Spinal cord (tissue), 10 donors: ENCODE data around the gene ZCCHC8. TPM values are rescaled to one million over a fixed set of nuclear protein-coding genes. Genes with fewer than 3 reads are reported as not detected.
A peak's percentile ranks its signal among the peaks of the same experiment; 100 is the strongest.
"Not testable (repeated sequence)": the region's sequence is repeated elsewhere in the genome, so short reads cannot be mapped to it uniquely, and the experiment has no call there.

Experiments used
- DNase-seq, 6 donors: peaks; one replicate each; pipeline versions ENCODE4 v3.0.0 to v3.0.0-alpha.2; 2013 to 2015; ENCODE audit warnings: low spot score in 6 of 6, low read depth in 4 of 6
- H3K27ac ChIP-seq: one replicate; pipeline ENCODE4 v1.5.1; 2013; ENCODE audit warnings: low read depth, low read length, control low read depth
- H3K27me3 ChIP-seq: one replicate; pipeline ENCODE4 v1.6.1; 2013; ENCODE audit warnings: low read length; ENCODE audit not compliant: control insufficient read depth, insufficient read depth
- H3K36me3 ChIP-seq: one replicate; pipeline ENCODE4 v1.6.1; 2013; ENCODE audit warnings: low read length; ENCODE audit not compliant: control insufficient read depth, insufficient read depth
- H3K4me1 ChIP-seq: one replicate; pipeline ENCODE4 v1.6.1; 2013; ENCODE audit warnings: low read length; ENCODE audit not compliant: control insufficient read depth, insufficient read depth
- H3K4me3 ChIP-seq: one replicate; pipeline ENCODE4 v1.5.1; 2013; ENCODE audit warnings: low read depth, low read length, control low read depth
- H3K9me3 ChIP-seq: one replicate; pipeline ENCODE4 v1.6.1; 2013; ENCODE audit warnings: low read length; ENCODE audit not compliant: control insufficient read depth, insufficient read depth
- whole genome bisulfite sequencing: methylation state at CpG from one replicate; pipeline ENCODE4 v1.1.5; 2013; ENCODE audit warnings: missing lambda C conversion rate; ENCODE audit not compliant: insufficient coverage; 5-methylcytosine and 5-hydroxymethylcytosine counted together
- polyA plus RNA-seq, 2 donors: library from polyadenylated mRNA; unstranded; fragments of 120-200 nt; gene quantifications; one replicate each; pipeline ENCODE4 v1.2.1, GENCODE V29; 2013; ENCODE audit not compliant: insufficient read length in 2 of 2
- total RNA-seq, 2 donors: library from RNA; depleted of rRNA in 1 of 2; stranded (reverse); fragments of 120-200 nt in 1 of 2; fragments of >200 nt in 1 of 2; gene quantifications; one replicate each; pipeline versions ENCODE4 v1.2.3 to v1.2.4, GENCODE V29; 2013 to 2014
- donor health status: healthy.

ZCCHC8 gene
- total and polyA plus RNA-seq, 4 donors, result 25.7 to 40.3 (median 31.3) TPM

DNA sequence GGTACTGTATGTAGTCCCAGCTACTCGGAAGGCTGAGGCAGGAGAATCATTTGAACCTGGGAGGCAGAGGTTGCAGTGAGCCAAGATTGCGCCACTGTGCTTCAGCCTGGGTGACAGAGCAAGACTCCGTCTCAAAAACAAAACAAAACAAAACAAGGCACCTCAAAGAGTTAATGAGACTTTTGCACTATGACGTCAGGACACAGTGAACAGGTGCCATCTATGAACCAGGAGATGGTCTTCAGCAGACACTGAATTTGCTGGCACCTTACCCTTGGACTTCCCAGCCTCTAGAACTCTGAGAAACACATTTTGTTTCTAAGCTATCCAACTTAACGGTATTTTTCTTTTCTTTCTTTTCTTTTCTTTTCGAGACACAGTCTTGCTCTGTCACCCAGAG lies 54.3 kb downstream of the ZCCHC8 start:
- not testable (repeated sequence) for H3K9me3 ChIP-seq, DNase-seq, H3K4me1 ChIP-seq, H3K27ac ChIP-seq, H3K36me3 ChIP-seq, H3K27me3 ChIP-seq, H3K4me3 ChIP-seq
- WGBS, result 78% methylated on average over 5 of the region's 6 CpGs

DNA sequence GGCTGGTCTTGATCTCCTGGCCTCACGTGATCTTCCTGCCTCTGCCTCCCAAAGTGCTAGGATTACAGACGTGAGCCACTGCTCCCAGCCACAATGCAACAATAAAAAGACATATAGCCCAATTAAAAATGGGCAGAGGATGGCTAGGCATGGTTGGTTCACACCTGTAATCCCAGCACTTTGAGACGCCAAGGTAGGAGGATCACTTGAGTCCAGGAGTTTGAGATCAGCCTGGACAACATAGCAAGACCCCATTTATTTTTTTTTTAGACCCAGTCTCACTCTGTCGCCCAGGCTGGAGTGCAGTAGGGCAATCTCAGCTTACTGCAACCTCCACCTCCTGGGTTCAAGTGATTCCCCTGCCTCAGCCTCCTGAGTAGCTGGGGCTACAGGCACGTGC lies 56.7 kb downstream of the ZCCHC8 start:
- H3K4me1 ChIP-seq, H3K27ac ChIP-seq, H3K4me3 ChIP-seq, H3K9me3 ChIP-seq, H3K36me3 ChIP-seq, DNase-seq, H3K27me3 ChIP-seq: not testable (repeated sequence)
- WGBS, result 83% methylated on average over 3 of the region's 5 CpGs

DNA sequence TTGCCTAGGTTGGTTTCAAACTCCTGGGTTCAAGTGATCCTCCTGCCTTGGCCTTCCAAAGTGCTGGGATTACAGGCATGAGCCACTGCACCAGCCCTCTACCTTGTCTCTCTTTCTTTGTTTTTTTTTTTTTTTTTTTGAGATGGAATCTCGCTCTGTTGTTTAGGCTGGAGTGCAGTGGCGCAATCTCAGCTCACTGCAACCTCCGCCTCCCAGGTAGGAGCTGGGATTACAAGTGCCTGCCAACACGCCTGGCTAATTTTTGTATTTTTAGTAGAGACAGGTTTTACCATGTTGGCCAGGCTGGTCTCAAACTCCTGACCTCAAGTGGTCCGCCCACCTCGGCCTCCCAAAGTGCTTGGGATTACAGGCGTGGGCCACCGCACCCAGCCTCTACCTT lies 61.9 kb downstream of the ZCCHC8 start:
- not testable (repeated sequence) for H3K4me3 ChIP-seq, H3K9me3 ChIP-seq, DNase-seq, H3K4me1 ChIP-seq, H3K27ac ChIP-seq, H3K27me3 ChIP-seq, H3K36me3 ChIP-seq
- WGBS, result 97% methylated on average over 5 of the region's 8 CpGs

DNA sequence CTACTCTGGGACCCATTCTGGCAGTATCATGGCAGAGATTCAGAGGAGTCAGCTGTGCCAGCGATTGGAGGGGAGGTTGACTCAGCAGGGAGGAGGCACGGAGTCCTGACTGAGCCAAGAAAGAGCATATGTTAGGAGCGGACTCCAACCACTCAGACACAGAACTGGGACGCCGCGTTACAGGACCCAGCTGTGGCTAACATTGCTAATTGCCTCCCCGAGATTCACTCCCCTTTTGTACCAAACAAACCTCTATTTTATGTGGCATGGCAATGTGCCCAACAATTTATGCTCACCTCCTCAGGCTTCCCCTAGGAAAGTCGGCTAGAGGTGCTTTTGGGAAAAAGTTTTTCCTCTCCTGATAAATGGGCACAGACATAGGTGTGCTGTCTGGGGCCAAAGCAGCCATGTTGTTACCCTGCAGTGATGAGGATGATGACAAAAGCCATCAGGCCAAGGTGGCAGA lies 63.0 kb downstream of the ZCCHC8 start:
- peak; percentile 21 to 95 (median 57) for DNase-seq
- H3K4me3 ChIP-seq, result no peak overlapping the region
- H3K9me3 ChIP-seq, result no peaks in the 10 kb centered on the region
- no peaks in the 10 kb centered on the region for H3K36me3 ChIP-seq
- no peaks in the 10 kb centered on the region for H3K27me3 ChIP-seq
- no peak overlapping the region for H3K27ac ChIP-seq
- peaks cover 8% of the 10 kb centered on the region for H3K4me1 ChIP-seq
- 28% methylated on average over 2 of the region's 8 CpGs for WGBS

DNA sequence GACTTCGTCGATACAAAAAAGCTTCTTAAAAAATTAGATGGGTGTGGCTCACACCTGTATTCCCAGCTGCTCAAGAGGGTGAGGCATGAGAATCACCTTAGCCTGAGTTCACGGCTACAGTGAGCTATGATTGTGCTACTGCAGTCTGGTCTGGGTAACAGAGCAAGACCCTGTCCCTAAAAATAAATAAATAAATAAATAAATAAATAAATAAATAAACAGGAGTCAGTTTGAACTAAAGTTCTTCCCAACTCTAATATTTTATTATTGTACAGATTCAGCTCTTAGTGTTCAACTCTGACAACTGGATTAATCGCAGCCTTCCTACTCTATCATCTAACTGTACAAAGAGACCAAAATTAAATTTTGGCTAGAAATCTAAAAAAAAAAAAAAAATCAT lies 65.5 kb downstream of the ZCCHC8 start:
- Histone ChIP-seq H3K4me3 (no peak overlapping the region), H3K36me3 (no peaks in the 10 kb centered on the region), H3K9me3 (no peaks in the 10 kb centered on the region), H3K4me1 (peaks cover 8% of the 10 kb centered on the region), H3K27ac (no peak overlapping the region), H3K27me3 (no peaks in the 10 kb centered on the region)
- no peak for DNase-seq
- WGBS, result no CpG with 5 or more reads among the region's 4 CpGs

DNA sequence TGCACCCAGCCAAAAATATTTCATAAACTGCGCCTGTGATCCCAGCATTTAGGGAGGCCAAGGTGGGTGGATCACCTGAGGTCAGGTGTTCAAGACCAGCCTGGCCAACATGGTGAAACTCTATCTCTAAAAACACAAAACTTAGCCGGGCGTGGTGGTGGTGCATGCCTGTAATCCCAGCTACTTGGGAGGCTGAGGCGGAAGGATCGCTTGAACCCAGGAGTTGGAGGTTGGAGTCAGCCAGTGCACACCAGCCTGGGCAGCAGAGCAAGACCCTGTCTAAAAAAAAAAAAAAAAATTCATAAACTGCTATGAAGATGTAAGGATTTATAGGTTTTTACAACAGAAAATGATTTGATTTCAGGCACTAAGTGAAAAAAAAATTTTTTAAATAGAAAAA lies 71.7 kb downstream of the ZCCHC8 start:
- not testable (repeated sequence) for H3K27ac ChIP-seq, H3K4me1 ChIP-seq, DNase-seq, H3K4me3 ChIP-seq, H3K36me3 ChIP-seq, H3K9me3 ChIP-seq, H3K27me3 ChIP-seq
- whole genome bisulfite sequencing, result 100% methylated on average over 1 of the region's 5 CpGs

DNA sequence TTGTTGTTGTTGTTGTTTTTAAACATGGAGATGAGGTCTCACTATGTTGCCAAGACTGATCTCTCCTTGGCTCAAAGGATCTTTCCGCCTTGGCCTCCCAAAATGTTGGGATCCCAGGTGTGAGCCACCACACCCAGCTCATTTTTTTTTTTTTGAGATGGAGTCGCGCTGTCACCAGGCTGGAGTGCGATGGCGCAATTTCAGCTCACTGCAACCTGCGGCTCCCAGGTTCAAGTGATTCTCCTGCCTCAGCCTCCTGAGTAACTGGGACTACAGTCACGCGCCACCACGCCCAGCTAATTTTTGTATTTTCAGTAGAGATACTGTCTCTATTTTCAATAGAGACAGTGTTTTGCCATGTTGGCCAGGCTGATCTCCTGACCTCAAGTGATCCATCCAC lies 73.3 kb downstream of the ZCCHC8 start:
- no peaks in the 10 kb centered on the region for H3K36me3 ChIP-seq
- H3K9me3 ChIP-seq, result no peaks in the 10 kb centered on the region
- H3K27ac ChIP-seq, result no peak overlapping the region
- no peak overlapping the region for H3K4me3 ChIP-seq
- H3K27me3 ChIP-seq, result no peaks in the 10 kb centered on the region
- no peak for DNase-seq
- H3K4me1 ChIP-seq, result peaks cover 13% of the 10 kb centered on the region
- 96% methylated on average over 5 of the region's 9 CpGs for WGBS

DNA sequence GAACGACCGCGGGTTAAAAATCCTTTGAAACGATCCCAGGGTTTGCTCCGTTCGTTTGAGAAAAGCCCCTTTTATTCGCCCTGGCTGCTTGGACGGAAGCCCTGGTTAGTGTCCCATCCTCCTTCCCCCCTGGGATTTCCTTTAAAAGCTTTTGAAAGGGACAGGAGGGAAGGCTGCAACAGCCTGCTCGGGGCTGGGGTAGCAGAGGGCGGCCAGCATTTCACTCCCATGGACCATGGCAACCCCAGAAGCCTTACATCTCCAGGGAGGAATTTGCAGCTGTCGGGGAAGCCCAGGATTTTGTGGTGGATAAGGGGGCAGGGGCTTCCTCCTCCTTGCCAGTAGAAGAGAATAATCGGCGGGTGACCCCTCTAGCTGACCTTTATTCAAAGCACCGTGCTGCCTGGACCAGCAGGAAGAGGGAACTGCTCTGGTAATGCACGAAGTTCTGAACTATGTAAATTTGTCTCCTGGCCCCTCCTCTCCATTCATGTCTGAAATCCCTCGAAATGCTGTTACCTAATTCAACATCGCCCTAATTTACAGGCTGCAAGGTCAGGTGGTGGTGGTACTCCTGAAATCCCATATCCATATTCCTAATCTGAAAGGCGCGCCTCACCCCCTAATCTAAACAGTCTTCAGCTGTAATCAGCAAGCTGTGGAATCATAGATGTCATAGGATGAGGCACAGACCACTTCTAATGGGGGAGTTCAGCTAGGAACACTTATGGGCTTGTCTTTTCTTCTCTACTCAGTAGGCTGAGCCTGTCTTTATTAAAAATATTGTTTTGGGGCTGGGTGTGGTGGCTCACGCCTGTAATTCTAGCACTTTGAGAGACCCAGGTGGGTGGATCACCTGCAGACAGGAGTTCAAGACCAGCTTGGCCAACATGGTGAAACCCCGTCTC lies 77.2 kb downstream of the ZCCHC8 start:
- H3K4me1 ChIP-seq, result peaks cover 25% of the 10 kb centered on the region
- WGBS, result 13% methylated on average over 11 of the region's 21 CpGs
- peak overlapping the region; percentile 61 for H3K4me3 ChIP-seq
- DNase-seq, result peak in 5 of 6 donors; percentile 33 to 91 (median 73)
- H3K27me3 ChIP-seq, result no peaks in the 10 kb centered on the region
- H3K36me3 ChIP-seq, result no peaks in the 10 kb centered on the region
- H3K9me3 ChIP-seq, result no peaks in the 10 kb centered on the region
- peak overlapping the region; percentile 93 for H3K27ac ChIP-seq

DNA sequence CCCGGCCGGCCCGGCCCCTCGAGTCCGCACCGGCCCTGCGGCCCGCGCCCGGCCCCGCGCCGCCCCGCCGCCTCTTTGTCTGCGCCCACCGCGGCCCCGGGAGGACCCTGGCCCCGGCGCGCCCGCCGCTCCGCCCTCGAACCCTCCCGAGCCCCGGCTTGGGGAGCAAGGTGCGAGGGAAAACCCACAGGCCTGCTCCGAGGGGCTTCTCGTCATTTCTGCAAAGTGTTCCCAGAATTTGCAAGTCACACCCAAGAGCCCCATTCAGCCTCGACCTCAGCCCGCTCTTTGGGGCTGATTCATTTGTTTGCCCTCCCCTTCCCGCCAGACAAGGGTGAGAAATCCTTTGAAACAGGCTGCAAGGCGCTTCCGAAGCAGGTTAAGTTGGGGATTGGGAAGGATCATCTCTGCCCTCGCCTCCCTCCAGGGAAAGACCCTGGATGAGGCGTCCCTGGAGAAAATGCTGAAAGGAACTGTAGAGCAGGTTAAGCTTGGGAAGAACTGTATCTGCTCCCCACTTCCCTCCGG lies 77.9 kb downstream of the ZCCHC8 start:
- Histone ChIP-seq H3K4me1 (peaks cover 25% of the 10 kb centered on the region), H3K4me3 (peak overlapping the region; percentile 61), H3K27ac (peak overlapping the region; percentile 93), H3K36me3 (no peaks in the 10 kb centered on the region), H3K9me3 (no peaks in the 10 kb centered on the region), H3K27me3 (no peaks in the 10 kb centered on the region)
- peak in 2 of 6 donors; percentile 63 to 75 for DNase-seq
- 0% methylated on average over 36 of the region's 39 CpGs for WGBS
